ENCODE measurements around the gene CDIPT. TPM values are rescaled to one million over a fixed set of nuclear protein-coding genes. Genes with fewer than 3 reads are reported as not detected.
A peak's percentile ranks its signal among the peaks of the same experiment; 100 is the strongest.
"Not testable (repeated sequence)": the region's sequence is repeated elsewhere in the genome, so short reads cannot be mapped to it uniquely, and the experiment has no call there.

CDIPT gene
- polyA plus RNA-seq, 12 donors = 32.1 to 48.9 (median 40.2) TPM; not detected in 1

- no peak for DNase-seq
Observed at GRCh38 chr16:29834079-29834478, 28.9 kb downstream of the CDIPT start.

GRCh38 chr16:29833219-29833618 is 29.8 kb downstream of the CDIPT start:
- not testable (repeated sequence) for DNase-seq

- no peak for DNase-seq
Observed at GRCh38 chr16:29831490-29831889, 31.5 kb downstream of the CDIPT start.

- no peak for DNase-seq
Observed at GRCh38 chr16:29830774-29831173, 32.3 kb downstream of the CDIPT start.

GRCh38 chr16:29826342-29826695 is 36.7 kb downstream of the CDIPT start:
- no peak for DNase-seq

- DNase-seq = no peak
Observed at GRCh38 chr16:29825145-29826044, 37.6 kb downstream of the CDIPT start.

- DNase-seq = no peak
Observed at GRCh38 chr16:29824589-29825144, 38.4 kb downstream of the CDIPT start.

GRCh38 chr16:29821643-29822115 is 41.3 kb downstream of the CDIPT start:
- DNase-seq = no peak

GRCh38 chr16:29820730-29821642 is 42.0 kb downstream of the CDIPT start:
- no peak for DNase-seq

GRCh38 chr16:29820271-29820701 is 42.7 kb downstream of the CDIPT start, which contains the start of gene MVP:
Gene MVP (plus strand): TSS chr16:29820462. CDS start chr16:29830550, 10,088 bp downstream.
- no peak for DNase-seq

- no peak for DNase-seq
Observed at GRCh38 chr16:29819506-29819905, 43.5 kb downstream of the CDIPT start.

- no peak for DNase-seq
Observed at GRCh38 chr16:29818082-29818481, 44.9 kb downstream of the CDIPT start.

GRCh38 chr16:29816694-29817441 is 46.2 kb downstream of the CDIPT start:
- DNase-seq = no peak

GRCh38 chr16:29815793-29816693 is 47.0 kb downstream of the CDIPT start, which contains the start of gene PAGR1:
Gene PAGR1 (plus strand): TSS chr16:29816152. CDS start chr16:29816526, 374 bp downstream.
- peak; percentile 100 for DNase-seq

- DNase-seq = no peak
Observed at GRCh38 chr16:29815032-29815721, 47.8 kb downstream of the CDIPT start.

GRCh38 chr16:29814592-29814991 is 48.4 kb downstream of the CDIPT start:
- DNase-seq = no peak

- no peak for DNase-seq
Observed at GRCh38 chr16:29813644-29814562, 49.1 kb downstream of the CDIPT start.
